NCI-H526 treated with DMSO at 0.1 percent for 48 hours (cell line): Measurements from ENCODE around the gene MDN1.

Experiments
- DNase-seq: peaks from one replicate; lab custom pipeline; 2025; lab: John Stamatoyannopoulos, UW

The MDN1 gene

DNA sequence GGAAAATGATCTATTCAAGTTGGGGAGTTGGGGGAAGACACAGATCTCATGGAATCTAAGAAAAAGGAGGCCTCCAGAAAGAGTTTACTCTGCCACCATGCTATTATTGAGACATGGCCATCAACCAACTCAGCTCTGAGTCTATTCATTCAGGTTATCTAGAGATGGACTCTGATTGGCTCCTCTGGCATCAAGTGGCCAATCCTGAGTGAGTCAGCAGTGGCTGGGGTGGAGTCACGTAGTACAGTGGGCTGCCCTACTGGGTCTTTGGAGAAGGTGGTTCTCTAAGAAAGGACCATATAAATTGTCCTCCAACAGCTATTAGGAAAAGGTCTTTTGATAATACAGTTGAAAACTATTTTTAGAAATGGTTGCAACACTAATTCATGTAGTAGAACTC lies 223.1 kb downstream of the MDN1 start:
- no peak for DNase-seq

DNA sequence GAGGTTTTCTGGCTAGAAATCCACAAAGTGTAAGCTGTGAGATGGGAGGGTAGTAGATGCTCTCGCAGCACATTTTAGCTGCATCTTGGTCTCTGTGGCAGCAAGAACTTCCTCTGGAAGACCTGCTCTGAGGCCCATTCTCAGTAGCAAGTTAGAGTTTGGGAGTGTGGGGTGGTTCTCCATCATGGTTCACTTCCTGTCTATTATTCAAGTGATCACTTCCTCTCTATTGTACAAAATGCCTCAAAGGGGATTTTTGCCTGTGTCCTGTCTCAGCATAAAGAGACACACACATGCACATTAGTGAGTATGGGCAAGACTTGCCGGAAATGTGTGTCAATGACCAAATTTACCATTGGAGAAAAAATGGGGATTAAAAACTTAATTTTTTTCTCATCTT lies 223.5 kb downstream of the MDN1 start:
- no peak for DNase-seq
